HG02884 (cell line): ENCODE data around the gene RPL35.
A peak's percentile ranks its signal among the peaks of the same experiment; 100 is the strongest.
"Not testable (repeated sequence)": the region's sequence is repeated elsewhere in the genome, so short reads cannot be mapped to it uniquely, and the experiment has no call there.

Experiments
- ATAC-seq: cut with Tn5 transposase; IDR thresholded peaks from one replicate; pipeline ENCODE4 v1.9.1; 2021; ENCODE audit warnings: mild to moderate bottlenecking, moderate library complexity; ENCODE audit not compliant: unreplicated experiment

Gene RPL35

GRCh38 chr9:124853605-124854143, 8.1 kb downstream of the RPL35 start:
- no peak for ATAC-seq

- peak; percentile 68 for ATAC-seq
Observed at GRCh38 chr9:124852829-124853531, 8.8 kb downstream of the RPL35 start, which contains the start of gene WDR38. TSS of gene WDR38 (plus strand) at chr9:124853460. CDS start at chr9:124853532, 72 bp downstream.

- ATAC-seq, result no peak
Observed at GRCh38 chr9:124852121-124852828, 9.5 kb downstream of the RPL35 start.

- ATAC-seq, result no peak
Observed at GRCh38 chr9:124849801-124850200, 12.0 kb downstream of the RPL35 start.

GRCh38 chr9:124846969-124847368, 14.8 kb downstream of the RPL35 start:
- no peak for ATAC-seq

GRCh38 chr9:124846467-124846866, 15.3 kb downstream of the RPL35 start:
- ATAC-seq, result not testable (repeated sequence)

- no peak for ATAC-seq
Observed at GRCh38 chr9:124844291-124844690, 17.5 kb downstream of the RPL35 start.

GRCh38 chr9:124843456-124844034, 18.2 kb downstream of the RPL35 start:
- no peak for ATAC-seq

GRCh38 chr9:124841075-124841821, 20.5 kb downstream of the RPL35 start:
- no peak for ATAC-seq

- no peak for ATAC-seq
Observed at GRCh38 chr9:124840300-124840833, 21.4 kb downstream of the RPL35 start.

- ATAC-seq, result no peak
Observed at GRCh38 chr9:124839612-124840299, 22.0 kb downstream of the RPL35 start.

GRCh38 chr9:124838567-124839275, 23.0 kb downstream of the RPL35 start:
- not testable (repeated sequence) for ATAC-seq

- ATAC-seq, result not testable (repeated sequence)
Observed at GRCh38 chr9:124838132-124838531, 23.6 kb downstream of the RPL35 start.

- no peak for ATAC-seq
Observed at GRCh38 chr9:124835026-124835557, 26.7 kb downstream of the RPL35 start.

GRCh38 chr9:124834591-124834990, 27.2 kb downstream of the RPL35 start:
- ATAC-seq, result no peak

GRCh38 chr9:124831642-124832364, 30.0 kb downstream of the RPL35 start:
- no peak for ATAC-seq

GRCh38 chr9:124830593-124830992, 31.2 kb downstream of the RPL35 start:
- no peak for ATAC-seq

GRCh38 chr9:124829334-124829669, 32.5 kb downstream of the RPL35 start:
- no peak for ATAC-seq
